Osteocyte (in vitro differentiated cells): ENCODE results near the gene BASP1. TPM values are rescaled to one million over a fixed set of nuclear protein-coding genes. Genes with fewer than 3 reads are reported as not detected.

ENCODE experiments used
- DNase-seq: peaks from one replicate; pipeline ENCODE4 v3.0.0; 2021; ENCODE audit warnings: mixed read lengths; ENCODE audit not compliant: unreplicated experiment; ENCODE audit errors: extremely low spot score
- H3K27ac Mint-ChIP-seq: one replicate; pipeline ENCODE4 v1.8.0; 2021; ENCODE audit warnings: mild to moderate bottlenecking, mixed read lengths; ENCODE audit not compliant: unreplicated experiment
- H3K27me3 Mint-ChIP-seq: one replicate; pipeline ENCODE4 v1.8.0; 2021; ENCODE audit warnings: mixed read lengths; ENCODE audit not compliant: unreplicated experiment
- H3K36me3 Mint-ChIP-seq: one replicate; pipeline ENCODE4 v1.8.0; 2021; ENCODE audit warnings: mixed read lengths; ENCODE audit not compliant: unreplicated experiment
- H3K4me1 Mint-ChIP-seq: one replicate; pipeline ENCODE4 v1.8.0; 2021; ENCODE audit warnings: mixed read lengths; ENCODE audit not compliant: unreplicated experiment
- H3K4me3 Mint-ChIP-seq: one replicate; pipeline ENCODE4 v1.8.0; 2021; ENCODE audit warnings: mild to moderate bottlenecking, moderate library complexity, mixed read lengths; ENCODE audit not compliant: unreplicated experiment
- H3K9me3 Mint-ChIP-seq: one replicate; pipeline ENCODE4 v1.8.0; 2021; ENCODE audit warnings: mixed read lengths; ENCODE audit not compliant: unreplicated experiment
- total RNA-seq: library from RNA; stranded (reverse); gene quantifications from 2 replicates; pipeline ENCODE4 v1.2.1, GENCODE V29; 2021
- TF ChIP-seq, protein P1 (sequence below): fragments of 200-600 bp; sonication (generic); IDR thresholded peaks from 2 replicates; pipeline ENCODE4 v1.5.0; 2021; ENCODE audit warnings: antibody characterized with exemption, mild to moderate bottlenecking, moderate library complexity

The BASP1 gene
- total RNA-seq, 1 donor from 2014 or later: 212 TPM

DNA sequence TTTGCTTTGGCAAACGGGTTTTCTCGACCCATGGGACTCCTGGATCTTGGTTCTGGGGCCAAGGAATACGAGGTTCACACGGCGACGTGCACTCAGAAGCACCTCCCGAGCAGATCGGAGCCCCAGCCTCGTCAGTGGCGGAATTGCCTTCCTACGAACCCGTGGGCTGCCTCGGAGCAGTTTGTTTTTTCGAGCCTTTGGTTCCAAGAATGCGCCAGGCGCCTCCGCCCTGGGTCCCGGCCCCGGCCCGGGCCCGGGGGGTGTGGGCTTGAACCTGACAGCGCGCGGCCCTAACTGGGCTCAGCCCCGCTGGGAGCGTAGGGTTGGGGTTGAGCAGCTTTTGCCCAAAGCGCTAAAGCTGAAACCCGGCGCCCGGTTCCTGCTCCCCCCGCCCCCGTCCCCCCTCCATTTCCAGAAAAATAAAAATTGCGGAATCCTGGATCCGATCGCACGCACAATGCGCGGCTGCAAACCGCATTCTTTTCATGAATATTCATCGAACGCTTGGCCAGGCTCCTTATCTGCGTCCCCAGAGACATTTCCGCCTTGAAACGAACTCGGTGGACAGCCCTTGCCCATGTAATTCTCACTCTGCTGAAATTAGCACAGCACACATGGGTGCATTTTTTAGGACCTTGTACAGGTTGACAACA is 1.0 kb downstream of the BASP1 start:
- TF ChIP-seq, protein P1, sequence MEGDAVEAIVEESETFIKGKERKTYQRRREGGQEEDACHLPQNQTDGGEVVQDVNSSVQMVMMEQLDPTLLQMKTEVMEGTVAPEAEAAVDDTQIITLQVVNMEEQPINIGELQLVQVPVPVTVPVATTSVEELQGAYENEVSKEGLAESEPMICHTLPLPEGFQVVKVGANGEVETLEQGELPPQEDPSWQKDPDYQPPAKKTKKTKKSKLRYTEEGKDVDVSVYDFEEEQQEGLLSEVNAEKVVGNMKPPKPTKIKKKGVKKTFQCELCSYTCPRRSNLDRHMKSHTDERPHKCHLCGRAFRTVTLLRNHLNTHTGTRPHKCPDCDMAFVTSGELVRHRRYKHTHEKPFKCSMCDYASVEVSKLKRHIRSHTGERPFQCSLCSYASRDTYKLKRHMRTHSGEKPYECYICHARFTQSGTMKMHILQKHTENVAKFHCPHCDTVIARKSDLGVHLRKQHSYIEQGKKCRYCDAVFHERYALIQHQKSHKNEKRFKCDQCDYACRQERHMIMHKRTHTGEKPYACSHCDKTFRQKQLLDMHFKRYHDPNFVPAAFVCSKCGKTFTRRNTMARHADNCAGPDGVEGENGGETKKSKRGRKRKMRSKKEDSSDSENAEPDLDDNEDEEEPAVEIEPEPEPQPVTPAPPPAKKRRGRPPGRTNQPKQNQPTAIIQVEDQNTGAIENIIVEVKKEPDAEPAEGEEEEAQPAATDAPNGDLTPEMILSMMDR: no peak
- Mint-ChIP-seq H3K27me3 (no peaks in the 10 kb centered on the region), H3K4me3 (peak overlapping the region; percentile 86), H3K27ac (peak overlapping the region; percentile 80), H3K4me1 (peaks cover 62% of the 10 kb centered on the region), H3K9me3 (no peaks in the 10 kb centered on the region), H3K36me3 (peaks cover 3% of the 10 kb centered on the region)
- DNase-seq: no peak

DNA sequence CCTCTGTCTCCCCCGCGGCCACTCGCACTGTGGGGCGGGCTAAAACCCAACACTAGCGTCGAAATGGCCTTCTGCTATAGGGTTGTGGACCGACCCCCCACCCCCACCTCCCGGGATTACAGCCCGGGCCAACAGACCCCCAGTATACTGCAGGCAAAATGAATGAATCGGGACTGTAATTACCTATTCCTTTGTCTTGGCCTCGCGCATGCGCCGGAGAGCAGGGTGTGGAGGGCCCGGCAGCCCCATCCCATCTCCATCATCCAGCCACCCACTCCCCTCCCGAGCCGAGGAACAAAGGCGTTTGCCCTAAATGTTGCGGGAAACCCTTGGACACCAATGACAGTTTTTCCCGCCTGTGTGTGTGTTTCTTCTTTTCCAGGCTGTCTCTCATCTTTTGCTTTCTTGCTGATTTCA is 1.6 kb downstream of the BASP1 start:
- Mint-ChIP-seq H3K4me1 (peaks cover 65% of the 10 kb centered on the region), H3K27me3 (no peaks in the 10 kb centered on the region)

DNA sequence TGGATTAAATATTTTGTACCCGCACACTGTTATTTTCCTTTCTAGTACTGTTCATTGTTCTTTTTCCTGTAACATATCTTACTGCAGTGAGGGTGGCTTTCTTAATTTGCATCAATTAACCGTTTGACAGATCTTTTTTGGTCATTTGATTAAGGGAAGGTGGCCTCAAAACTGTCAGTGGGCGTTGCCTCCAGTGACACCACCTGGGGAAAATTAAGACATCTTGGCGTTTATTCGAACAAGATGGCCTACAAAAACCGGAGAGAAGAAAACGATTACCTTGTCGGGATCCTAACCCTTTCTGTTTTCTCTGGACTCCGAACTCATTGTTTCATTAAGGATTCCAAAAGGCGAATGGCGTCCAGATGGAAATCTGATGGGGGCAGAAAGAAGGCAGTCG is 2.0 kb downstream of the BASP1 start:
- Mint-ChIP-seq H3K4me1 (peaks cover 69% of the 10 kb centered on the region), H3K27ac (peak overlapping the region; percentile 80), H3K27me3 (no peaks in the 10 kb centered on the region)

More for the DNA sequence above, 1.6 kb downstream of the BASP1 start:
- Mint-ChIP-seq H3K36me3 (peaks cover 3% of the 10 kb centered on the region), H3K27ac (peak overlapping the region; percentile 80), H3K9me3 (no peaks in the 10 kb centered on the region), H3K4me3 (peak overlapping the region; percentile 86)
- TF ChIP-seq, protein P1: no peak
- DNase-seq: no peak

DNA sequence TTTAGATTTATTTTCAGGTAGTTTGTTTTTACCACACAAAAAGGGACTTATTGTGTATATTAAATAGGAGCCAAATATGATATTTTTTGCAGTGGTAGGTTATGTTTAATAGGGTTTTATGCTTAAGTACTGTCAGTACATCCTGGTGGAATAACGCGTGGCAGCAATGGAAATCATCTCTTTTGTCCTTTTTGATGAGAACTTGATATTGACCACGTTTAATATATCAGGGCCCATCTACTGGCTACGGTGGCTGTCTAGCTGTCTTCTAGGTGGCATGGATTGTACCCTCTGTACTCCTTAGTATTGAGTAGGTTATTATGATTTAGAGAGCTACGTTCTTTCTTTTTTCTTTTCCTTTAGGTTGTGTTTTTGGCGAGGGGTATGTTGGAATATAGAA is 2.6 kb downstream of the BASP1 start:
- peak overlapping the region; percentile 80 for H3K27ac Mint-ChIP-seq
- no peak for DNase-seq
- peaks cover 10% of the 10 kb centered on the region for H3K36me3 Mint-ChIP-seq
- no peaks in the 10 kb centered on the region for H3K27me3 Mint-ChIP-seq
- peak overlapping the region; percentile 86 for H3K4me3 Mint-ChIP-seq
- TF ChIP-seq, protein P1: no peak
- peaks cover 70% of the 10 kb centered on the region for H3K4me1 Mint-ChIP-seq
- H3K9me3 Mint-ChIP-seq: no peaks in the 10 kb centered on the region

More for the DNA sequence above, 2.0 kb downstream of the BASP1 start:
- Mint-ChIP-seq H3K36me3 (peaks cover 6% of the 10 kb centered on the region), H3K4me3 (peak overlapping the region; percentile 86), H3K9me3 (no peaks in the 10 kb centered on the region)
- TF ChIP-seq, protein P1: no peak
- DNase-seq: no peak

DNA sequence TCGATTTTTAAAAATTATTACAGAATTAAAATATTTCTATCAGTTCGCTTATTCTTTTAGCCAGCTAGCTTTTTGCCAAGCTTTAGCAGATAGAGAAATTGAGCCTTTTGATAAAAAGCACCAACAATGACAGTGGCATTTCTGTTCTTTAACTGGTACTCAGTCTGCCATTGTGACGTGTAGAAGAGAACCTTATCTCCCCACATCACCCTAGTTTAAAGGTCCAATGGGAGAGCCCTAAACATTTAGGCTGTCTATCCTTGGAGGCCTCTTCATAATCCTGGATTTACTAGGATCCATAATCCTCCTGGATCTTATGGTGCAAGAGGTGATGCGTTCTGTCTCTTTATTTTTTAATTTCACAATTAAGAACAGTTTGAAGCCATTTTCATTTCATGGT is 3.0 kb downstream of the BASP1 start:
- DNase-seq: no peak
- Mint-ChIP-seq H3K27me3 (no peaks in the 10 kb centered on the region), H3K27ac (no peak overlapping the region), H3K4me1 (peaks cover 70% of the 10 kb centered on the region), H3K4me3 (peak overlapping the region; percentile 55), H3K36me3 (peaks cover 14% of the 10 kb centered on the region), H3K9me3 (no peaks in the 10 kb centered on the region)
- TF ChIP-seq, protein P1: no peak
